HG03432 (cell line): Measurements from ENCODE around the gene VAMP5.
A peak's percentile ranks its signal among the peaks of the same experiment; 100 is the strongest.
"Not testable (repeated sequence)": the region's sequence is repeated elsewhere in the genome, so short reads cannot be mapped to it uniquely, and the experiment has no call there.

Experiments used
- ATAC-seq: cut with Tn5 transposase; IDR thresholded peaks from one replicate; pipeline ENCODE4 v1.9.1; 2021; ENCODE audit warnings: mild to moderate bottlenecking, moderate library complexity; ENCODE audit not compliant: unreplicated experiment

VAMP5 gene

DNA sequence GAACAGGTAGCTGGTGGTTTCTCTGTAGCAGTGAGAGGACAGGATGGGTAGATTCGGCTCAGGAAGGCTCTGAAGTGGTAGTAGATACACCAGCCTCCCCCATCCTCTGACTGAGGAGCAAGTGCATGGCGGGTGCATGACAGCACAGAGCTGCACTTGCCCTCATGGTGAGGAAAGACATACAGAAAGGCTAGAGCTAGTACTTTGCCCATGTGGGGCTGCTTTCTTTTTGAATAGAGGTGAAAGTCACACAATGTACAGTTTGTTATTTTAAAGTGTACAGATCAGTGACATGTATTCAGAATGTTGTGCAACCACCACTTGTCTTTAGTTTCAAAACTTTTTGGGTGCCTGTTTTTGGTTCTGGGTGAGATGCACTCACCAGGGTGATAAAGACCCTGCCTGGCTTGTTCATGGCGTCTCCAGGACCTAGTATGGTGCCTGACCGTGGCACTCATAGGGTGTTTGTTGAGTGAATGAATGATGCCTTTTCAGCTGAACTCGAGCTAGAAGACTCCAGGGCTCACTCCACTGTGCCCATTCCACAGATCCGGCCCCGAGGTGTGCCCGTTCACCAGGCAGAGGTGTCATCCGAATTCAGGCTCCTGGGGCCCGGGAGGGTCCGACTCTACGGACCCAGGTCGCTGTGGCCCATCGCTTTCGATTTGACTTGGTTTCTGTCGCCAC, 421 bp upstream of the VAMP5 start:
- no peak for ATAC-seq

- ATAC-seq, result peak; percentile 53
These were observed 888 bp downstream of the VAMP5 start for GRCh38 chr2:85584857-85585780.

DNA sequence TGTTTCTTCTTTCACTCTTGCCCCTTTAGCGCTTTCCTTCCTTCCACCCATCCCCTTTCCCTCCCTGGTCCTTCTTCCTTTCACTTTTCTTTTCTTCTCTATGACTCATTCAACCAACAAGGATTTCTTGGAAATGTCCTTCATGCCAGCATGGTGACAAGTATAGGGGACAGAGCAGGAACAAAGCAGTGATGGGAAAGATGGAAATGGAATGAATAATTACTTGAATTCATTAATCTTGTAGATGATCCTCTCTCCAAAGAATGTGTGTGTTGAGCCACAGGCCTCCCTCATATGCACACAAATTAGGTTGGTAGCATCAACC, 1.5 kb downstream of the VAMP5 start:
- no peak for ATAC-seq

DNA sequence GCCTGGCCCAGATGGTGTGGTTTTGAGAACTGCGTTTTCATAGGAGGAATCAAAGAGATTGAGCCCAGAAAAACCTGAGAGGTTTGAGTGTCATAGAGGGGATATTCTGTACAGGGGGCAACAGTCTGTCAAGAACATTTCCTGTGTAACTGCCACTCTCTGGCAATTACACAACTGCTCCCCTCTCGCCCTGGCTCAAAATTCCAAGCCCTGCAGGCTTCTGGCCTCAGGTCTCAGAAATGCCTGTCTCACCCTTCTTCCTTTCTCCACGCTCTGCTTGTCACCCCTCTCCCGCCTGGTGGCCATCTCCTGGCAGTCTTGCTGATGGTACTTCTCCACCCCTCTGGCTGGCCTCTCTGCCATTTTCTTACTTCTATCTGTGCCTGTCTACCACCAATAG, 4.0 kb downstream of the VAMP5 start:
- ATAC-seq, result no peak

DNA sequence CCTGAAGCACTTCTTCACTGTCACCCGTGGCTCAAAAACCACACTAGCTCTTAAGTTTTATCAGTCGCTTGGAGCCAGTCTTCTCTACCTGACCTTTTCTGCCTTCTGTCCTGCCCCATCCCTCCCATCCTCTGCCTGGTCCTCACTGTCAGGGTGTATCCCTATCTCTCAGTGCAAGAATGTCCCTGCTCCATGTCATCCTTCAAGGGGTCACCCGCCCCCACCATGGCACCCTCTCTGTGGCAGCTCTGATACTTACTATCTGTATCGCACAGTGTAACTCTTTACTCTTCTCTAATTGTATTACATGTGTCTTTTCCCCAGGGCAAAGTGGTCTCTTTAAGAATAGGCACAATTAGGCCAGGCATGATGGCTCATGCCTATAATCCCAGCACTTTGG, 4.4 kb downstream of the VAMP5 start:
- no peak for ATAC-seq

DNA sequence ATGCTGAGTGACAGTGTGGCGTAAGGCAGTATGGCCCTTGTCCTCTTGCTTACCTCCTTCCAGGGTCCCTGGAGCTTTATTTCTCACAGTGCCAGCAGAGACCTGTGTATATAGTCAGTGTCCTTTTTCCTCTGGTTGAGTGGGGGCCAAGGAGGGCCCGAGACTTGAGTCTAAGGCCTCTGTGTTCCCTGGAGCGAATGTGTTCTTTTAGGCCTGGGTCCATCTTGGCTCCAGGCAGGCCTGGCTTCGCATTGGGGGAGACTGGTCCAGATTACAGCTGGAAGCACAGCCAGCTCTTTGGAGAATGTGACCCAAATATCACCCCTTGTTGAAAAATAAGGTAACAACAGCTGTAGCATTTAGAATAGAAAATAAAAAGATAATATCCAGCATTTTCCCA, 5.0 kb downstream of the VAMP5 start:
- no peak for ATAC-seq

GRCh38 chr2:85589982-85590791, 6.0 kb downstream of the VAMP5 start:
- ATAC-seq, result no peak

DNA sequence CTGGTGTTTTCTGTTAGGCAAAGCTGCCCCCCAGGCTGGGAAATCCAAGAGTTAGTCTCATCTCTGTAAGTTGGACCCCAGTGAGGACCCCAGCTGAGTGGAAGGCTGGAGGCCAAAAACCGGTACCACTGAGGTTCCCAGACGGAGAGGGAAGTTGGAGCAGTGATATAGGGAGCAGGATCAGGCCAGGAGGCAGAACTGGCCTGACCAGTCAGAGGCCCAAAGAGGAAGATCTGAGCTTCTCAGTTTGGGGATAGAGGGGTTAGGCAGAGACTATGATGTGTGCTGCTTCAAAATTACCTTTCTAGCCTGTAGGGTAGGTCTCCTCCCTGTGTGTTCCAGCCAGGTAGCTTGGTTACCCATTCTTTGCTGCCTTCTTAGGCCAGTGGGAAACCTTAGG, 6.7 kb downstream of the VAMP5 start:
- ATAC-seq, result no peak

DNA sequence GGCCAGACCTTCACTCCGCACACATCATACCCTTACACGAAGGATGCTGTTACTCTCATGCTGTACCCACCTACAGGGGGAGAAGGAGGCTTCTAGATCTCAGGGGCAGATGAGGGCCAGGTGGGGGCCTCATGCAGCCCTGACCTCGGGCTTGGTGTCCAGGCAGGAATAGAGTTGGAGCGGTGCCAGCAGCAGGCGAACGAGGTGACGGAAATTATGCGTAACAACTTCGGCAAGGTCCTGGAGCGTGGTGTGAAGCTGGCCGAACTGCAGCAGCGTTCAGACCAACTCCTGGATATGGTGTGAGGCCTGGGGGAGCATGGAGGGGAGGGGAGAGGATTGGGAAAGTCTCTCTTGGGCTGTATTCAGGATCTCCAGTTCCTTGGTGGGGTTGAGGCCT, 7.3 kb downstream of the VAMP5 start:
- ATAC-seq, result no peak

GRCh38 chr2:85592299-85592698, 8.1 kb downstream of the VAMP5 start:
- ATAC-seq, result not testable (repeated sequence)

DNA sequence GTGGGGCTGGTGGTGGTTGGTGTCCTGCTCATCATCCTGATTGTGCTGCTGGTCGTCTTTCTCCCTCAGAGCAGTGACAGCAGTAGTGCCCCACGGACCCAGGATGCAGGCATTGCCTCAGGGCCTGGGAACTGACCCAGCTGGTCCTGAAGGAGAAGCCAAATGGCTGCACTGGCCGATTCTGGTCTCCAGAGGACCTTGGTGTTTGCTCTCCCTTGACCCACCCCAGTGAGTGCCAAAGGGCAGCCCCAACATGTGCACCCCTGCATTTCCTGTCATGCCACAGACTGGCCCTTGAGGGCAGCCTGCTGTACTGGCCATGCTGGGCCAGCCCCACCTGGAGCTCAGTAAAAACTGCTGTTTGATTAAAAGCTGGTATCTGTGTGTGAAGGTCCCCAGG, 8.8 kb downstream of the VAMP5 start:
- no peak for ATAC-seq

DNA sequence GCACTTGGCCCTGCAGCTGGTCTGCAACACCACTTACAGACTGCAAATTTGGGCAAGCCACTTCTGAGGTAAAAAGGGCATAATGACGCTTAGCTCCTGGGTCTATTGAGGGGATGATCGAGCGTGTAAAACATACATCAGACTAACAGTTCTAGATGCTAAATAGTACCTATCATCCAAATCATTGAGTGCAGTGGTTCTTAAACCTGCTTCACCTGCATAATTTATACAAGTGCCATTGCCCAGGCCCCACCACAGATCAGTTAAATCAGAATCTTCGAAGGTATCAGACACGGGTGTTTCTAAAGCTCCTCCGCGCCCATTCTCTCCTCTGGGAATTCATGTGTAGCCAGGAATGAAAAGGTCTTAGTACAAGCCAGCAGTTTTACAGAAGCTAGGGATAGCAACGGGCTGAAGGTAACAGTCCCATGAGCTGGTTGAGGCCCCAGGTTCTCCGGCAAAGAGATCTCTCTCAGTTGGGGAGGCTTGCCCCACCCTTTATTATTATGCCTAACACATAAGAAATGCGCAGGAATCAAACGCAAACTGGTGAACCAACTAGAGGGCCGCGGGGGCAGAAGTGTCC, 10.6 kb downstream of the VAMP5 start:
- no peak for ATAC-seq

- ATAC-seq, result peak; percentile 98
These were observed 11.2 kb downstream of the VAMP5 start, which contains the start of gene RNF181 for GRCh38 chr2:85595301-85596025. Gene RNF181, plus strand, starts transcription at chr2:85595745. Its CDS starts 19 bp downstream, at chr2:85595764.

GRCh38 chr2:85596026-85596333, 11.7 kb downstream of the VAMP5 start:
- peak; percentile 2 for ATAC-seq

GRCh38 chr2:85596486-85597143, 12.4 kb downstream of the VAMP5 start:
- no peak for ATAC-seq

- ATAC-seq, result no peak
These were observed 13.0 kb downstream of the VAMP5 start for GRCh38 chr2:85597241-85597640.

DNA sequence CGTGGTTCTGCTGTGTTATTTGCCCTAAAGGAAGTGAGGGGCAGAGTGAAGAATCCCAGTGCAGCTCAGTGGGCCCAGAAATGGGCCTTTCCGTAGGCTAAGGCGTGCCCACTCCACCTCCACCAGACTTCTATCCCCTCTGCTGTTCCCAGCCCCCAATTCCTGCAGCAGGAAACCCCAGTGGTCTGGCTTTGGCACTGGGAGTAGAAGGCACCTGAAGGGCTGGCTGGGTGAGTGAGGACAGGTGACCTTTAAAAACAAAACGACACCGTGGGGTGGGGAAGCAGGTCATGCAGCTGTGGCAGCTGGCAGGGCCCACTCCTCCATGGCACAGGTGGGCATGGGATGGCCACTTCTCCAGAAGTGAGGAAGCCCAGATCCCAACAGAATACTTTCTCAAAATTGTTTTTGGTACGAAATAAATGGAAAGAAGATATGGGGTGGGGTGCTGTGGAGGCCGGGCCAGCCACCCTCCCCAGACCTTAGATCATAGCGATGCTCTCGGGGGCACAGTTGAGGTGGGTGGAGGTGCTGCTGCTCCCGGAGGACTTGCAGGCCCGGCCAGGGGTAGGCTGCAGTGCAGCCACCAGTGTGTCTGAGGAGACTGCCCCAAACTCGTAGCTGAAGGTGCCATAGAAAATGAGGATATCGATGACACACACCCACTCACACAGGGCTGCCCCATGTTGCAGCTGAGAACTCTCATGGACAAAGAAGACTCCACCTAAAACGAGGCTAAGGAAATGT, 14.5 kb downstream of the VAMP5 start:
- ATAC-seq, result no peak

GRCh38 chr2:85599468-85600234, 15.4 kb downstream of the VAMP5 start:
- ATAC-seq, result no peak

DNA sequence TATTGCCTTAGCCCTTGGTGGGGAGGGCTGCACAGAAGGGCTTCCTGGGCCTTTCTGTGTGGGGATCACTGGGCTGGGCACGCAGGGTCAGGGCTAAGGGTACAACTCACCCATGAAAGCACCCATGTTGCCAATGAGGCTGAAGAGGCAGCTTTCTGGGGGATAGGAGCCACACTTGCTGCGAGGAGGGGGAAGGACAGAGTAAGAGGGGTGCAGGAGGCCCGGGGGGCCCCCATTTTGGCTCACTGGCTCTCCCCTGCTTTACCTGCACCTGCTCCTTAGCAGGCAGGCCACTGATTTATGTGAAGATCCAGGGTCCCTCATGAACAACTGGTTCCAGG, 16.0 kb downstream of the VAMP5 start:
- no peak for ATAC-seq
